ES-I3 (cell line): ENCODE data around the gene PIK3CB.
"Not testable (repeated sequence)": the region's sequence is repeated elsewhere in the genome, so short reads cannot be mapped to it uniquely, and the experiment has no call there.

Experiments used
- H3K36me3 ChIP-seq: 2 replicates; pipeline ENCODE4 v1.6.1; 2013; ENCODE audit warnings: mild to moderate bottlenecking, low read length, control low read depth, moderate library complexity; ENCODE audit not compliant: insufficient read depth
- H3K4me1 ChIP-seq: 2 replicates; pipeline ENCODE4 v1.6.1; 2013; ENCODE audit warnings: mild to moderate bottlenecking, control low read depth, low read length; ENCODE audit not compliant: insufficient read depth
- H3K9ac ChIP-seq: 2 replicates; pipeline ENCODE4 v1.6.1; 2013; ENCODE audit warnings: low read depth, mild to moderate bottlenecking, low read length, moderate library complexity
- H3K9me3 ChIP-seq: 2 replicates; pipeline ENCODE4 v1.6.1; 2013; ENCODE audit warnings: mild to moderate bottlenecking, low read length, moderate library complexity; ENCODE audit not compliant: control insufficient read depth, insufficient read depth

PIK3CB gene

GRCh38 chr3:138833899-138834595 lies 681 bp downstream of the PIK3CB start:
- H3K9me3 ChIP-seq: no peaks in the 10 kb centered on the region
- no peaks in the 10 kb centered on the region for H3K36me3 ChIP-seq
- peak overlapping the region; percentile 91 for H3K9ac ChIP-seq
- no peaks in the 10 kb centered on the region for H3K4me1 ChIP-seq

- H3K9me3 ChIP-seq, H3K36me3 ChIP-seq, H3K9ac ChIP-seq, H3K4me1 ChIP-seq: not testable (repeated sequence)
These were observed 2.2 kb downstream of the PIK3CB start for GRCh38 chr3:138832473-138833057.

- Histone ChIP-seq H3K9me3 (no peaks in the 10 kb centered on the region), H3K36me3 (peaks cover 4% of the 10 kb centered on the region; the same call in 1 of the 2 replicates), H3K9ac (no peak overlapping the region), H3K4me1 (peaks cover 2% of the 10 kb centered on the region; the same call in 1 of the 2 replicates)
These were observed 4.7 kb downstream of the PIK3CB start for GRCh38 chr3:138829886-138830510.

- H3K9me3 ChIP-seq: no peaks in the 10 kb centered on the region
- H3K36me3 ChIP-seq: peaks cover 5% of the 10 kb centered on the region; the same call in 1 of the 2 replicates
- no peak overlapping the region for H3K9ac ChIP-seq
- peaks cover 11% of the 10 kb centered on the region for H3K4me1 ChIP-seq
These were observed 5.6 kb downstream of the PIK3CB start for GRCh38 chr3:138829097-138829496.

GRCh38 chr3:138827222-138827621 lies 7.5 kb downstream of the PIK3CB start:
- Histone ChIP-seq H3K9ac (no peak overlapping the region), H3K4me1 (peaks cover 17% of the 10 kb centered on the region), H3K9me3 (no peaks in the 10 kb centered on the region), H3K36me3 (peaks cover 5% of the 10 kb centered on the region; the same call in 1 of the 2 replicates)

GRCh38 chr3:138825336-138825735 lies 9.4 kb downstream of the PIK3CB start:
- H3K36me3 ChIP-seq: peaks cover 5% of the 10 kb centered on the region; the same call in 1 of the 2 replicates
- no peaks in the 10 kb centered on the region for H3K9me3 ChIP-seq
- peaks cover 17% of the 10 kb centered on the region for H3K4me1 ChIP-seq
- no peak overlapping the region for H3K9ac ChIP-seq

- Histone ChIP-seq H3K36me3 (peaks cover 5% of the 10 kb centered on the region; the same call in 1 of the 2 replicates), H3K9ac (no peak overlapping the region), H3K9me3 (no peaks in the 10 kb centered on the region), H3K4me1 (peaks cover 17% of the 10 kb centered on the region)
These were observed 10.6 kb downstream of the PIK3CB start for GRCh38 chr3:138824114-138824506.

- H3K9me3 ChIP-seq, H3K9ac ChIP-seq: not testable (repeated sequence)
These were observed 14.3 kb downstream of the PIK3CB start for GRCh38 chr3:138820379-138820778.

GRCh38 chr3:138818185-138818860 lies 16.4 kb downstream of the PIK3CB start:
- Histone ChIP-seq H3K9me3 (no peaks in the 10 kb centered on the region), H3K9ac (no peak overlapping the region), H3K4me1 (no peaks in the 10 kb centered on the region), H3K36me3 (no peaks in the 10 kb centered on the region)

More at GRCh38 chr3:138820379-138820778, 14.3 kb downstream of the PIK3CB start:
- H3K4me1 ChIP-seq: peaks cover 17% of the 10 kb centered on the region
- not testable (repeated sequence) for H3K36me3 ChIP-seq

GRCh38 chr3:138817695-138818094 lies 17.0 kb downstream of the PIK3CB start:
- H3K36me3 ChIP-seq: no peaks in the 10 kb centered on the region; the same call in 1 of the 2 replicates
- no peak overlapping the region for H3K9ac ChIP-seq
- H3K4me1 ChIP-seq: no peaks in the 10 kb centered on the region
- no peaks in the 10 kb centered on the region for H3K9me3 ChIP-seq

- H3K4me1 ChIP-seq: no peaks in the 10 kb centered on the region
- no peak overlapping the region for H3K9ac ChIP-seq
- H3K36me3 ChIP-seq: no peaks in the 10 kb centered on the region; the same call in 1 of the 2 replicates
- H3K9me3 ChIP-seq: no peaks in the 10 kb centered on the region
These were observed 21.9 kb downstream of the PIK3CB start for GRCh38 chr3:138812806-138813205.

- H3K9me3 ChIP-seq: no peaks in the 10 kb centered on the region
- H3K4me1 ChIP-seq: no peaks in the 10 kb centered on the region
- H3K36me3 ChIP-seq: no peaks in the 10 kb centered on the region; the same call in 1 of the 2 replicates
- H3K9ac ChIP-seq: no peak overlapping the region
These were observed 25.1 kb downstream of the PIK3CB start for GRCh38 chr3:138809500-138810256.

GRCh38 chr3:138806376-138807080 lies 28.2 kb downstream of the PIK3CB start:
- Histone ChIP-seq H3K9me3 (no peaks in the 10 kb centered on the region), H3K9ac (no peak overlapping the region), H3K36me3 (no peaks in the 10 kb centered on the region), H3K4me1 (no peaks in the 10 kb centered on the region)
